HTR-8/SVneo (cell line): ENCODE results near the gene FLOT2.
"Not testable (repeated sequence)": the region's sequence is repeated elsewhere in the genome, so short reads cannot be mapped to it uniquely, and the experiment has no call there.

ENCODE experiments used
- DNase-seq: peaks from one replicate; pipeline ENCODE4 v3.0.0; 2011; ENCODE audit warnings: low spot score, mixed read lengths; ENCODE audit not compliant: insufficient read length
- FAIRE-seq: peaks from 2 replicates; lab custom pipeline; 2011; peaks lifted over from hg19 to GRCh38; lab: Jason Lieb, UNC

Gene FLOT2

DNA sequence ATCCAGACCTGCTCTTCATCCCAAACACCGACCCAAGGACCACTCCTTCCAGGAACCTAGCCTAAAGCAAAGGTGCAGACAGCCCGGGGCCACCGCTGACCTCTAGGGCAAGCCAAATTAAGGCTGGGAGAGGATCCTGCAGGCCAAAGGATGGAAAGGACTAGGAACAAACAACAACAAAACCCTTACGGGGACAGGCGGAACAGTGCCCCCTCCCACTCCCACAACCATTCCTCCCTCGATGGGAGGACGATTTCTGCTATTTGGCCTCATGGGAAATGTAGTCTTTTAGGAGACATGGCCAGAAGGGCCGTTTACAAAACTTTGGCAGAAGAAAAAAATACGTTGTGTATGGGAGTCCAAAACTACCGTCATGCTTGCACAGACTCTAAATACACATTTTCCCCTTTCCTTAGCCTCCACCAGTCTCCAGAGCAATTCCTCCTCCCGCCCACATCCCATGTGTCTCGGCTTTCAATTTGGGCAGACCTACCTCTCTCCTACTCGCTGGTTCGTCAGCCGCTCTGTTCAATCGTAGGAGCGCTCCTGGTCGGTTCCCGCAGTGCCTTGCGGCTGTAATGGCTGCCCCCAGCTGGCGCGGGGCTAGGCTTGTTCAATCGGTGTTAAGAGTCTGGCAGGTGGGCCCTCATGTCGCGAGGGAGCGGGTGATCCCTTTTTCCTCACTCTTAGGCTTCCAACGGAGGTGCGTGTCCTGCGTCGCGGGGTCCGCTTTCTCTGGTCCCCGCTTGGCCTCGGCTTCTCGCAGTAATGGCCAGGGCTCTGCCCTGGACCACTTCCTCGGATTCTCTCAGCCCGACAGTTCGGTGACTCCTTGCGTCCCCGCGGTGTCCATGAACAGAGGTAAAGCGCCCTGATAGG lies 42.8 kb downstream of the FLOT2 start, which contains the start of gene ERAL1:
ERAL1 (plus strand) TSS at position 560 of the 879 bp plus-strand sequence; CDS start at position 579, 19 bp downstream.
- peak; percentile 97 for DNase-seq
- FAIRE-seq = peak; percentile 90

DNA sequence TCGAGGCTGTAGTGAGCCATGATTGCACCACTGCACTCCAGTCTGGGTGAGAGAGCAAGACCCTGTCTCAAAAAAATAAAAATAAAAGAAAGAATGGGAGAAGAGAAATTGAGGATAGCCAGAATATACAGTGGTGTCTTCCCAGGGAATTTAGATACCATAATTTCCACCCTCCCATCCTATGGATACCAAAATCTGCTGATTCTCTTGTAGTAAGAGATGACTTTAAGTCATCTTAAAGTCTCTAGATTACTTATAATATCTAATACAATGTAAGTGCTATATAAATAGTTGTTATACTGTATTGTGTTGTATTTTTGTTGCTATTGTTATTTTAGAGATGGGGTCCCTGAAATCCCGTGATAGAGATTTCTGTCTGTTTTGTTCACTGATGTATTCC lies 44.2 kb downstream of the FLOT2 start:
- FAIRE-seq (no peak), DNase-seq (no peak)

DNA sequence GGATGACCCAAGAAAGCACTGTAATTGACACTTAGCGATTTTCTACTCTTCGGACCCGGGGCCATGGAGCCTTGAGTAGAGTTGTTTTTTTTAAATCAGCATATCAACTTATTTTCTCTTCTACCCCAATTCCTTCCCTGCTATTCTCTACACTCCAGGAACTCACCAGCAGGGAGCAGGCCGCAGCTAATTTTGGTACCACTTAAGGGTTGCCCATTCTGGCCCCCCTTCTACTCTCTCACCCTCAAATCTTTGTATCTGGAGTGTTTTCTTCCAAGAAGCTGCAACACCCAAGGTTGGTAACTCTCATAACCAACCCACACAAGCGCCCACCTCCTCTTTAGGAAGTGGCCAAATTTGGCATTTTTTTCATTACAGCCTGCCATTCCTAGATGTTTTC lies 48.3 kb downstream of the FLOT2 start:
- FAIRE-seq = no peak
- DNase-seq = peak; percentile 27

DNA sequence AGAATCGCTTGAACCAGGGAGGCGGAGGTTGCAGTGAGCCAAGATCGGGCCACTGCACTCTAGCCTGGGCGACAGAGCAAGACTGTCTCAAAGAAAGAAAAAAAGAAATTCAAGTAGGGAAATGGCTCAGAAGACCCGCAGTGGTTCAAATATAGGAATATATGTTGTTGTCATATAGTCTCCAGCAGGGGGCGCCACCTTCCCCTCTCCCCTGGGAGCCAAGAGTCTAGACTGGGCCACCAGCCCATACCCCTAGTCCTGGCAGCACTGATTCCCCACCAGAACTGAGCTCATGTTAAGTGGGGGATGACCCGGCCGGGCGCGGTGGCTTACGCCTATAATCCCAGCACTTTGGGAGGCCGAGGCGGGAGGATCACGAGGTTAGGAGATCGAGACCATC lies 48.9 kb downstream of the FLOT2 start:
- DNase-seq = peak; percentile 48
- FAIRE-seq = not testable (repeated sequence)

DNA sequence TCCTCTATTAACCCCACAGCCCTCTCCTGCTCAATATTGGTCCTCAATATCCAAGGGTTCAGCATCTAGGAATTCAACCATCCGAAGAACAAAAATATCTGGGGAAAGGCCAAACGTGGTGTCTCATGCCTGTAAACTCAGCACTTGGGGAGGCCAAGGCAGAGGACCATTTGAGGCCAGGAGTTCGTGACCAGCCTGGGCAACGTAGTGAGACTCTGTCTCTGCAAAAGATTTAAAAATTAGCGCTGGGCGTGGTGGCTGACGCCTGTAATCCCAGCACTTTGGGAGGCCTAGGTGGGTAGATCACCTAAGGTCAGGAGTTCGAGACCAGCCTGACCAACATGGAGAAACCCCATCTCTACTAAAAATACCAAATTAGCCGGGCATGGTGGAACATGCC lies 50.8 kb downstream of the FLOT2 start:
- DNase-seq, FAIRE-seq: not testable (repeated sequence)

DNA sequence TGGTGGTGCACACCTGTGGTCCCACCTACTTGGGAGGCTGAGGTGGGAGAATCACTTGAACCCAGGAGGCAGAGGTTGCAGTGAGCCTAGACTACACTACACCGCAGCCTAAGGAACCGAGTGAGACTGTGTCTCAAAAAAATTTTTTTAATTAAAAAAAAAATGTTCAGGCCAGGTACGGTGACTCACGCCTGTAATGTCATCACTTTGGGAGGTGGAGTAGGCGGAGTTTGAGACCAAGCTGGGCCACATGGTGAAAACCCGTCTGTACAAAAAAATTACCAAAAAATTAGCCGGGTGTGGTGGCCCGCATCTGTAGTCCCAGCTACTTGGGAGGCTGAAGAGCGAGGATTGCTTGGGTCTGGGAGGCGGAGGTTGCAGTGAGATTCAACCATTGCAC lies 51.3 kb downstream of the FLOT2 start:
- no peak for DNase-seq
- no peak for FAIRE-seq

DNA sequence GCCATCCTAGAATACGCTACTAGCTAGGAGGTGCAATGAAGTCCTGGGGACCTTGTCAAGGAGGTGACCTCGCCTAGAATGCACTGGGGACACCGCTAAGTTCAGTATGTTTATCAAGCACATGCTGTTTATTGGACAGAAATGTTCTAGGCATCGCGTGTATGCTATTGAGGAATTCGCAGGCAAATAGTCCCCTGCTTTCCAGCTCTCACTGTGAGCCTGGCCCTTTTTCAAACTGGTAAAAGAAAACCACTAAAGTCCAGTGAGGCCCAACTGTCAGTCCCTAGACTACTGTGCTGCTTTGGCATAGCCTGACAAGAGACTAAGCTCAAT lies 53.8 kb downstream of the FLOT2 start:
- FAIRE-seq (no peak), DNase-seq (no peak)

DNA sequence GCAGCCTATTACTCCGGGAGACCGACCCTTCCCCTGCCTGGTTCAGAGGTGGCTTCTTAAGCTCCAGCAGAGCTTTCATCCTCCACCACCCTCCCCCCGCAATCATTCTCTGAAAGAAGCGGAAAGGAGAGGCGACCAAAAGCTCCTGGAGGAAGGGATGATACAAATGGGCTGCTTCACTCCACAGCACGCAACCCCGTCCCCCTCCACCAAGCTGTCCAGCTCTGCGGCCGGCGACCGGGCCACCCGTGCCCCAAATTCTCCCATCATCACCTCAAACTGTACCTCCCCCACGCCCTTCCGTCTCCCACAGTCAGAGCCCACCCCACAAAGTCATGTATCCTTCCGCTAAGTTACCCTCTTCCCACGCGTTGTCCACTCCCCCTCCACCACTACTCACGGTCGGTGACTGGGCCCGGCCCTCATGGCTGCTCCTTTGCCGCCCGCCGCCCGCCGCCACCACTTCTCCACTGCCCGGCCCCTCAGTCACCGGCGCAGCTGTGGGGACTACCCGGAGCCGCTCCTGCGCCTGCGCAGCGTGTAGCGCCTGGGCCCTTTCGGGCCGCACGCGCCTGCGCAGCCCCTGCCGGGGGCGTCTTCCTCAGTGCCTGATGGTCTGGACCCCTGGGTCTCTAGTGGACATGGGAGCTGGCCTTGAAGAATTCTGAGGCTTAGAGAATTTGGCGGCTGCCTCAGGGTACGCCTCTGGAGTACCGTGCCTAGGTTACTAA lies 55.1 kb downstream of the FLOT2 start, which contains the start of gene FAM222B:
FAM222B (minus strand) TSS at position 509 of the 731 bp plus-strand sequence. CDS start 76,123 bp downstream, outside the sequence.
- DNase-seq (peak; percentile 99), FAIRE-seq (peak; percentile 59)

DNA sequence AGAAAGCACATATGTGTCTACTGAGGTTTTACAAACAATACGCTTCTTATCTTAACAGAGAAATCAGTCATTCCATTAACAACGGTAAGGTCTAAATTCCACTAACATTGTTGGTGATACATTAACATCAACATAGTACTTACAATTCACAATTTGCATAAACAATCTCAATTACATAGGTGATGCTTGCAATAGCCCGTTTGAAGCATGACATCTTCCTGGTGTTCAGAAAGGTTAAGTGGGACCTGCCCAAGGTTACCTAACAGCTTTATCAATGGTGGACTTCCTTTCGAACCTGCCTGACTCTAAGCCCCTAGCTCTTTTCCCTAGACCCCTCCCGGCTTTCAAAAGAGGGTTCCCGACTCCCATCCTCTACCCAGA lies 55.6 kb downstream of the FLOT2 start:
- FAIRE-seq (peak; percentile 44), DNase-seq (no peak)

DNA sequence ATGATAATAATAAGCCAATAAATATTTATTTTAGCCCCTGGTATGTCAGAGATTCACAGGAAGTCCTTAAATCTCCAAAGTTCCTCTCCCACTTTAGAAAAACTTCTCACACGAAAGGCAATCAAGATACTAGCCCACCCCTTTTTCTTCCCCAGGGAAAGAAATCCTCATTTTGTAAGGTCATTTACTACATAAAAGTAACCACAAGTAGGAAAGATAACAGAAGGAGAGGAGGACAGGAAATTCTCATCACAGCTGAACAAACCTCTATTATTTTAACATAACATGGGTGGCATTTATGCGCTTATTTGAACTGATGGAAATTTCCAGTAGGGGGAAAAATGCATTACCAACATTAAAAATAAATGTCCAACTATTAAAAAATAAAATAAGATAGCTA lies 58.3 kb downstream of the FLOT2 start:
- FAIRE-seq = no peak
- DNase-seq = no peak

DNA sequence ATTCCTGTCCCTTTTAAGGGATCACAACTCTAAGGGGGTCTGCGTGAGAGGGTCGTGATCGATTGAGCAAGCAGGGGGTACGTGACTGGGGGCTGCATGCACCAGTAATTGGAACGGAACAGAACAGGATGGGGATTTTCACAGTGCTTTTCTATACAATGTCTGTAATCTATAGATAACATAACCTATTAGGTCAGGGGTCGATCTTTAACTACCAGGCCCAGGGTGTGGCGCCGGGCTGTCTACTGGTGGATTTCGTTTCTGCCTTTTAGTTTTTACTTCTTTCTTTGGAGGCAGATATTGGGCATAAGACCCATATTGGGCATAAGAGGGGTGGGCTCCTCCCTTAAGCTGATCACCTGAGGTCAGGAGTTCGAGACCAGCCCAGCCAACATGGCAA lies 61.0 kb downstream of the FLOT2 start:
- not testable (repeated sequence) for FAIRE-seq, DNase-seq

DNA sequence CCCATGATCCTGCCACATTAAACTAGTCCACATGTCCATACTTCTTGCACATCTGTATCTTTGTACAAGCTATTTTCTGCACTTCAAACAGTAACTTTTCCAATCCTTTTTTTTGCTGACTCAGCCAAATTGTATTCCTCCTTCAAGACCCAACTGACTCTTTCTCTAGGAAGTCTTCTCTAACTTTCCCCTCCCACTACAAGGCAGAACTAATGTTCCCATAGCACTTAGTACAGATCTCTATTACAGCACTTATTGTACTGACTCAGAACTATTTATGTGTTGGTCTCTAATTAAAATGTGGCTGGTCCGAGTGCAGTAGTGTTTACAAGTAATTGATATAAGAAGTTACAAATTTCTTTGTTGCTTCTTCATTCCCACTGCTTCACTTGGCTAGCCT lies 63.1 kb downstream of the FLOT2 start:
- FAIRE-seq (no peak), DNase-seq (no peak)
